ENCODE data around the gene RASA3.
"Not testable (repeated sequence)": the region's sequence is repeated elsewhere in the genome, so short reads cannot be mapped to it uniquely, and the experiment has no call there.

The RASA3 gene

DNA sequence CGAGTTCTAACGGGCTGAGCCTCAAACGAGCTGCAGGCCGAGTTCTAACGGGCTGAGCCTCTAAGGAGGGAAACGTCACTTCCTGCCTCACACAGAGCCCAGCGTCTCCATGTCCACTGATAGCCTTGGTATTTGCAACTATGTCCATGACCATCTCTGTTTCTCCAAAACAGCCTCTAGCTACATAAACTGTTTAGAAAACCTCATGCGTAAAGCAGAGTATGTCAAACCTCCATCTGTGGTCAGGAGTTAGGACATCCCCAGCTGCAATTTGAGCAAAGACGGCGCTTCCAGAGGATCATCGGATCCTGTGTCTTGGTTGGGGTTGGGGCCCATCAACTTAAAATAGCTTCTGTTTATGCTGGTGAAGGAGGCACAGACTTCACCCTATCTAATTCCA, 20.8 kb downstream of the RASA3 start:
- DNase-seq = no peak

DNA sequence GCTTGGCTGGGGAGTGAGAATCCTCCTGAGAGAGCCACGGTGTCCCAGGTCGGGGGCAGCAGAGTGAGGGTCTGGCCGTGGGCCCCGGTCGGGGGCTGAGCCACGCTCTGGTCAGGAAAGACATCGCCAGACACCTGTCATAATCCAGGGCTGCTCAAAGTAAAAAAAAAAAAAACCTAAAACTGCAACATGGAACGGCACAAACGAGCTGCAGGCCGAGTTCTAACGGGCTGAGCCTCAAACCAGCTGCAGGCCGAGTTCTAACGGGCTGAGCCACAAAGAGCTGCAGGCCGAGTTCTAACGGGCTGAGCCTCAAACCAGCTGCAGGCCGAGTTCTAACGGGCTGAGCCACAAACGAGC, 21.6 kb downstream of the RASA3 start:
- not testable (repeated sequence) for DNase-seq

DNA sequence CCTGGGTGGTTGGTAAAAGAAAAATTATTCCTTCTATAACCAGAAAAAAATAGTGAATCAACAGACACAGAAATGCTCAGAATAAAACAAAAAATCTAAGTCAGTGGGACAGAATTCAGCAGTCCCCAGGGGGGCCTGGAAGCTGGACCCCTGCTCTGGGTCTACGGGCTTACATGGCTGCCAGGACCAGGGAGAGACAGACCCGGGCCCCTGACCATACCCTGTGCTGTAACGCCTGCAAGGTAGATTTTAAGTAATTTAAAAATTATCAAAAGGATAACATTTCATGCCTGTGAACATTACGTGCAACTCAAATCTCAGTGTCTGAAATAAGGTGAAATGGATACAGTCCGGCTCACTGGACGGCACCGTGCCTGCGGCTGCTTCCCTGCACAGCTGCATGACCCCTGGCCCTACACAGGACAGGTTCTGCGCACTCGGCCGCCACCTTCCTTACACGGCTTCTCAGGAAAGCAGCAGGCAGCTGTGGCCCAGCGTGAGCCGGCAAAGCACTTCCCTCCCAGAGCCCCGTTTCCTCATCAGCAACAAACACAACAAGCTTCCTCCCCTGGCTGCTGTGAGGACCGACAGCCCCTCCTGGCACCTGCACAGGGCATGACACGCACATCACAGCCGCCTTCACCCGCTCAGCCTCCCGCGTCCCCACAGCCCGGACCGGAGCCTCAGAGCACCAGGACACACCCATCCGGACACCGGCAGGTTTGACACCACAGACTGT, 22.2 kb downstream of the RASA3 start:
- peak; percentile 33 to 59 (median 48) for DNase-seq

DNA sequence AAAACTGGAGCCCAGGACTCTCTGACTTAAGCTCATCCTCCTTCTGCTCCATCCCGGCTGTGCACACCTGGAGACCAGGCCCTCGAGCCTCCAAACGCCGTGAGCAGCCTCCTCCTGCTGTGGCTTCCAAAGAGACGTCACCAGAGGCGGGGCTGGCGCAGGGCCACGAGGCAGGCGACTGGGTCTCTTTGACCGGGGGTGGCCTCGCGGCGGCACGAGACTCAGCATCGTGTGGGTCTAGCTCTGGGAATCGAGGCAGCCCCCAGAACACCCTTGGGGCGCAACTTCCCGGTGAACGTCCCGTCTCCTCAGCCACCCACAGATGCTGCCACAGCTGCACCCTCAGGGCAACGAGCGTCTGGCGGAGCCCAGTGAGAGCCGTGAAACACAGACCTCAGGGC, 22.8 kb downstream of the RASA3 start:
- no peak for DNase-seq

DNA sequence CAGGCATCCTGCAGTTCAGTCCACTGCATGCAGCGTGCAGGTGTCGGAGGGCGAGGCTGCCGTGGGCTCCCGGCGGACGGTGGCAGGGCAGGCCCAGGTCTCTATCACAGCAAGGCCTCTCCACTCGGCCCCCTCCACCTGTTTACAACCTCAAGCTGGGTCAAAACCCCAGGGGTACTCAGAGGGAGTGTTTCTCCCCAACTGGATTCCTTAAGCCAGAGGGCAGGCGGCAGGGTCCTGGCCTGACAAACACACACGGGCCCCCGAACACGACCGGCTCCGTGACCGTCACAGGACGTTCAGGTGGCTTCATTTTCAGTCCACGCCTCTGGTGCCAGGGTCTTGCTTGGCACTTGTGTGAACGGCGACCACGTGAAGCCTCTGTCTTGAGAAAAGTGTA, 23.5 kb downstream of the RASA3 start:
- DNase-seq = no peak

DNA sequence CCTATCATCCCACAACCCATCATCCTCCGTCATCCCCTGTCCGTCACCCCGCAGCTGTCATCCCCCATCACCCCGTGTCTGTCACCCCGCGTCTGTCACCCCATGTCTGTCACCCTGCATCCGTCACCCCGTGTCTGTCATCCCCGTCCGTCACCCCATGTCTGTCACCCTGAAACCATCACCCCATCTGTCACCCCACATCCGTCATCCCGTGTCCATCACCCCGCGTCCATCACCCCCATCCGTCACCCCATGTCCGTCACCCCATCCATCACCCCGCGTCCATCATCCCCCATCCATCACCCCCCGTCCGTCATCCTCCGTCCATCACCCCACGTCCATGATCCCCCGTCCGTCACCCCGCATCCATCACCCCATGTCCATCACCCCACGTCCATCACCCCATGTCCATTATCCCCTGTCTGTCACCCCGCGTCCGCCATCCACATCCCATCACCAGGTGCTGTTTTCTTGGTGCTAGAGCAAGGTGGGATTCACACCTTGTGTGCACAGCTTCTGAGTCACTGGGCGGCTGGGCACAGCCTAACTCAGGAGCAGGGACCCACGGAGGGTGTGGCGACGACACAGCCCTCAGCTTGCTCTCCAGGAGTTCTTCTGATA, 24.2 kb downstream of the RASA3 start:
- no peak for DNase-seq

DNA sequence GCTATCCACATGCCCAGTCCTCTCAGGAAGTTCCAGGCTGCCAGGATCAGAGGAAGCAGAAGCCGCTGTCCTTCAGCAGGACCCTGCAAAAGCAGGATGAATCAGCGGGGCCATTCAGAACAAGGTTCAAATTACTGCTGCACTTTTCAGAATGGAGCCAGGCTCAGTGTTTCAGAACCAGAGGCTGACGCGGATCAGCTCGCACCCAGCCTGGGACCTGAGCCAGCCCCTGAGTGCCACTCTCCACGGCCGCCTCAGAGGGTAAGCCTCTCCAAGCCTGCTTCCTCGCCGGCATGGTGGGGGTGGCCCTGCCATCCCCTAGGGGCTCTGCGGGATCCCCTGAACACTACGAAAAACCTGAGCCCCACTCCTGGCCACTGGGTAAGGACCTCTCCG, 24.7 kb downstream of the RASA3 start:
- no peak for DNase-seq

DNA sequence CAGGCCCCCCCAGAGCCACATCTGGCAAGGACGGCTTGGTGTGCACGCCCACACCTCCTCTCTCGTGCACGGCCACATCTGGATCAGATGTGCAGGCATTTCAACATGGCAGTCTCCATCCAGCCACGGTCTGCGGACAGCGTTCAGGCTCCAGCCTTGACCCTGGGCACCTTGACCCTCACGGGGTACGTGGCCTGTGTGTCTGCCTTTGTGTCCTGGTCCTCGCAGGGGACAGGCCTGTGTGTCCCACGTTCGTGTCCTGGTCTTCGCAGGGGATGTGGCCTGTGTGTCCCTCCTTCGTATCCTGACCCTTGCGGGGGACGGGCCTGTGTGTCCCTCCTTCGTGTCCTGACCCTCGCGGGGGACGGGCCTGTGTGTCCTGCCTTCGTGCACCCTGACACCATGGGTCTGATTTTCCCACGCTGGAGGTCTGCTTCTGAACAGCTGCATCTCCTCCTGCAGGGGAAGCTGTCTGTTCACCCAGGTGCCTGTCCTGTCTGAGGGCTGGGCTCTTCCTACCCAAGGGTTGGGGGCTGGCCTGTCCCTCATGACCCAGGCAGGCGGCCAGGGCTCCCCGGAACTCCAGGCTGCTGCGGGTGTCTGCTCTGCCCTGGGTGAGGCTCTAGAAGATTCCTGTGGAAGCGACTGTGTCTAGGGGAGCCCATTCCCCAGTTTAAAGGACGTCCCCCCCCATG, 25.3 kb downstream of the RASA3 start:
- no peak for DNase-seq

DNA sequence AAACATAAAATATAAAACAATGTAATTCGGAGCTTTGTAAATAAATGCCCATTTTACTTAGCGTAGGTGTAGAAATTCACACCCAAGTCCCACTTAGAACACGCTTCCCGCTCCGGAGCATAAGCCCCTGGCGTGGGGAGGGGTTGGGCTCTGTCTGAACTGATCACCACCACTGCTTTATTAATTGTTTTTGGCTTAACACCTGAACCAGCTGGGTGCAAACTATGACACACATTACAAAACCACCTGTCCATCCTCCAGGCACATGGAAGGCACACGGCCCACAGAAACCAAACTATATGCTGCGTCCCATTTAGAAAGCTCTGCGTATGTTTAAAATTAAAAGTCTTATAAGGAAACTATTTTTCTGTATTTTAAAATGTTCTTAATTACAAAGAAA, 25.9 kb downstream of the RASA3 start:
- DNase-seq = no peak

DNA sequence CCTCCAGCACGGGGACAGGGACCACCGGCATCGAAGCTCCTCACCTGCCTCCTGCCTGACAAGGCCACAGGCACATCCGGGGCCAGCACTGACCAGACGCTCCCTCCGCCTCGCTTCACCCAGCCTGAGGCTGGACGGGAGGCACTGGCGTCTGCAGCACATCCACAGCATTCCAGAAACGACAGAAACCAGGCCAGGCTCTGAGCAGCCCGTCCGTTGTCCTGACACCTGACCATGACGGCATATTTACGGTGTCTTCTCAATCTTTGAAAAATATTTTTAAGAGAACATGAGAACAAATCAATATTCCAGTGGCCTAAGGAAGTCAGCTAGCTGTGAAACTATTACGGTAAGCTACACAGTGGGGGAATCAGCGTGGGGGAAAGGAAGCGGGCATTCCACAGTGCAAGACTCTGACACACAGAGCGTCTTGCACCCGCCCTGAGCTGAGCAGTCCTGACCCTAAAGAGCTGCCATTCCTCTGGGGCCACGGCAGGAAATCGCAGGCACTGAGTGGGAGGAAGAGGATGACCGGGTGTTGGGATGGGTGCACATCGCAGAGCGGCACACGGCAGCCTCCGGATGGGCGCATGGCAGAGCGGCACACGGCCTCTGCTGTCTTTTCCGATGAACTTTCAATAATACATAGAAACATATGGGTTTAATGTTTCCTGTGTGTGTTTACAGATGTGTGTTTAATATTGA, 26.8 kb downstream of the RASA3 start:
- no peak for DNase-seq

DNA sequence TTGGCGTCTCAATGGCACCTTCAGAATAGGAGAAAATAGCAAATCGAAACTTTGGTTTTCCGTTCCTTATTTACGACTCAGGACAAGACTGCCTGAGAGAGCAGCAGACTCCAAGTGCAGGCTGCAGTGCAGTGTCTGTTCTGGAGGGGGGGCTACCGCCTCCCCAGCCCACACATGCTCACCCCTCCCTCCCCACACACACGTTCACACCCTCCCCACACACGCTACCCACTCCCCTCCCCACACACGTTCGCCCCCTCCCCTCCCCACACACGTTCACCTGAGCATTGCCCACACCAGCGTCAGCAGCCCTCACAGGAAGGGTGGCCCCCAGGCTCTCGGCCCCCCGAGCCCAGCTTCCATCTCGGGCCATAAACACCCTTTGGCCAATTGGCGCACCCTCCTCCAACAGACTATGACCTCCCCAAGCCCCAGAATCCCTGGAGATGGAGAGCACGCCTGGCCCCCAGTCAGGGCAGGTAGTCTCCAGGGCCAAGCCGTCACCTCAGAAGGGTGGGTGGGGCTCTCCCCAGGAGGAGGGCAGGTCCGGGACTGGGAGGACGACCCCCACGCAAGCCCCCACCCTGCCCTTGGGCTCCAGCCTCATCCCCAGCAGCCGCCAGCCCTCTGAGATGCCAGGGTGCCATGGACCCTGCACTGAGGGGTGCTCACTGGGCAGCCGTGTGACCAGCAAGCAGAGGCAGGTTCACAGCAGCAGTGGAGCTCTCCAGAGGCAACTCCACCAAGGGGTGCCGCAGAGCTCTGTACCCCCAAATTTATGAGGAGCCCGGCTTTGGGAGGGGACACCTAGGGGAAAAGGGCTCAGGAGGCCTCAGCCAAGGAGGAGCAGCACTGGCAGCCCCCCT, 27.5 kb downstream of the RASA3 start:
- DNase-seq = no peak

DNA sequence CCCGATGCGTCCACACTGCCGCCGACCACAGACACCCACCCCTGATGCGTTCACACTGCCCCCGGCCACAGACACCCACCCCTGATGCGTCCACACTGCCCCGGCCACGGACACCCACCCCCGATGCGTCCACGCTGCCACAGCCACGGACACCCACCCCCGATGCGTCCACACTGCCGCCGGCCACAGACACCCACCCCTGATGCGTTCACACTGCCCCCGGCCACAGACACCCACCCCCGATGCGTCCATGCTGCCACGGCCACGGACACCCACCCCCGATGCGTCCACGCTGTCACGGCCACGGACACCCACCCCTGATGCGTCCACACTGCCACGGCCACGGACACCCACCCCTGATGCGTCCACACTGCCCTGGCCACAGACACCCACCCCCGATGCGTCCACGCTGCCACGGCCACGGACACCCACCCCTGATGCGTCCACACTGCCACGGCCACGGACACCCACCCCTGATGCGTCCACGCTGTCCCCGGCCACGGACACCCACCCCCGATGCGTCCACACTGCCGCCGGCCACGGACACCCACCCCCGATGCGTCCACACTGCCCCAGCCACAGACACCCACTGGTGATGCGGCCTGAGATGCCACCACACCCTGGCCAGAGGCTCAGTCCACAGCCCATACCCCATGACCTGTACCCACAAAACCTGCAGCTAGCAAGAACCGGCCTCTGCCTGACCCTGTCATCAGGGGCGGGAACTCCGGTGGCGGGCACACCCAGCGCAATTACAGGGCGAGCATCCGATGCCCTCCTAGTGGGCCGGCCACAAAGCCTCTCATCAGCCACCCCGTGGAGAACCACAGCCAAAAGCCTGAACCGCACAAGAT, 28.4 kb downstream of the RASA3 start:
- no peak for DNase-seq

DNA sequence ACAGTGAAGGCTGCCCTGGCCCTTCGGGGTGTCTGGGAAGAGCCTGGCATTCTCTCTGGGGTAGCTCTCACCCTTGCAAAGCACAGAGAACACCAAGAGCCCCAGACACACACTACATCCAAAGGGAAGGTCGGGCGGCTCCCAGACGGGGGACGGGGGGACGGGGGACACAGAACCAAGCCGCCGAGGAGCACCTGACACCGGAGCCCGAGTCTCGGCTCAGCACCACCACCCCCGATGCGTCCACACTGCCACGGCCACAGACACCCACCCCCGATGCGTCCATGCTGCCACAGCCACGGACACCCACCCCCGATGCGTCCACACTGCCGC, 29.2 kb downstream of the RASA3 start:
- not testable (repeated sequence) for DNase-seq

DNA sequence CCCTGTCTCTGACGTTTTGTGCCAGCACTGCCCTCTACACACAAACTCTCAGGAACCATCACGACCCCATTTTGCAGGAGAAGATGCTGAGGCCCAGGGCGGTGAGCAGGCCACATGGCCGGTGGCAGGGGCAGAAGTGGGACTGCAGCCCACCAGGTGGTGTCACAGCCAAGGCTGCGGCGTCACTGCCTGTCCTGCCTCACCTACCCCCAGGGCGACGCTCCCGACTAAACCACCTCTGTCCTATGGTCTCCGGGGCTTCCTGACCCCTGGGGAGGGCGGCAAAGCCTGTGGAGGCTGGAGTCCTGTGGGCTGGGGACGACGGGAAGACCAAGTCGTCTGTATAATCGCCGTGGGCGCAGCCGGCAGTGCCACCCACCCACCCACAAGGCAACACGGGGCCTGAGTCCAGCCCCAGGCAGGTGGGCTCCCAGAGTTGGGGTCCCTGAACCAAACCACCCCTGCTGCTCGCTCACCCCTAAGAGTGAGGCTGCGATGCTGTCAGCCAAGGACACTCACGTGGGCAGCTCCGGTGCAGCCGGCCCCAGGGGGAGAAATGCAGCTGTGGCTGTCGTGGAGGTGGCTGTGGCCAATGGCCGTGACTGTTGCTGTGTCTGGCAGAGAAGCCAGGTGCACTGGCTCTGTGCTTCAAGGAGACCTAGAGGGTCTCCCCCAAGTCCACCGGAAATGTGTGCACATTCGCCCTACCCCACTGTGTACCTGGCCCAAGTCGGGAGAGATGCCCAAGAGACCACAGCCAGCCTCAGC, 29.7 kb downstream of the RASA3 start:
- no peak for DNase-seq

DNA sequence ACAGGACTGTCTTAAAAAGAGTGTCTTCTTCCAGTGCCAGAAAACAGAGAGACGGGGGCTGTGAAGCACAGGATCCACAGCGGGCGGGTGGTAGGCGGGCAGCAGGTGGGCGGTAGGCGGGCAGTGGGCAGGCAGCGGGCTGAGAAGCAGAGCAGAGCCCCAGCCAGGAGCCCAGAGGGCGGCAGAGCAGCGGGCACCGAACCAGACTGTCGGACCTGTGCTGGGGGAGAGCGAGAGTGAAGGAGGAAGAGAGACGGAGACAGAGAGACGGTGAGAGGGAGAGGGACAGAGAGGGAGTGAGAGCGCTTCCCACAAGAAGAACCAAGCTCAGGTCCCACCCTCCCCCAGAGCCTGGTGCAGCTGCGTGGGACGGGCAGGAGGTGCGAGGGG, 30.3 kb downstream of the RASA3 start:
- DNase-seq = no peak

DNA sequence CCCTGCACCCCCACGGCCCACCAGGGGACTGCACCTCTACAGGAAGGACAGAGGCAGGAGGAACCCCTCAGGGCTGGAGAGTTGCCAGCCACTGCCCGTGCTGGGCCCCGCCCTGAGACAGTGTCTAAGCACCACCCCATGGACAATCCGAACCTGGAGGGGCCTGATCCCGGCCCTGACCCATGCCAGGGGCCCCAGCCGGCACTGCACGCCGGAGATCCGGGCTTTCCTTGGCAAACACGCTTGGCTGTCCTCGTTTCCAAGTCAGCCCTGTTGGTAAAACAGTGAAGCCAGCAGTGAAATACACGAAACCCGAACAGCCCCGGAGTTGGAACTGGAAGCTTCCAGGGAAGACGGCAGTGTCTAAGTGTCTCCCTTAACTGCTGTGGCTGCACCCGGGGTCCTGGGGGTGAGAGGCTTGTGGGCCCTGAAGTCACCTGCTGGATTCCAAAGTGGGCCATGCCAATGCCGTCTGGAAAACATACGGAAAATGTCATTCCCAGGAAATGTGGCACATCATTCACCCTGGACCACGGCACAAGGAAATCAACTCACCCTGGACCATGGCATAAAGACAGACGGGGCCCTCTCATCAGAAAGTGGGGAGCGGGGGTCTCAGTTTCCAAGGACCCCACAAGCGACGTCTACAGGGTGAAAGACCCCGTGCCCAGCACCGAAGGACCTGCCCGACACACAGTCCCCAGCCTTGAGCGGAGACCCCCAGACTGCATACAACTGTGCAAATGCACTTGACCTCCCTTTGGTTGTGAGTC, 30.9 kb downstream of the RASA3 start:
- DNase-seq = no peak

DNA sequence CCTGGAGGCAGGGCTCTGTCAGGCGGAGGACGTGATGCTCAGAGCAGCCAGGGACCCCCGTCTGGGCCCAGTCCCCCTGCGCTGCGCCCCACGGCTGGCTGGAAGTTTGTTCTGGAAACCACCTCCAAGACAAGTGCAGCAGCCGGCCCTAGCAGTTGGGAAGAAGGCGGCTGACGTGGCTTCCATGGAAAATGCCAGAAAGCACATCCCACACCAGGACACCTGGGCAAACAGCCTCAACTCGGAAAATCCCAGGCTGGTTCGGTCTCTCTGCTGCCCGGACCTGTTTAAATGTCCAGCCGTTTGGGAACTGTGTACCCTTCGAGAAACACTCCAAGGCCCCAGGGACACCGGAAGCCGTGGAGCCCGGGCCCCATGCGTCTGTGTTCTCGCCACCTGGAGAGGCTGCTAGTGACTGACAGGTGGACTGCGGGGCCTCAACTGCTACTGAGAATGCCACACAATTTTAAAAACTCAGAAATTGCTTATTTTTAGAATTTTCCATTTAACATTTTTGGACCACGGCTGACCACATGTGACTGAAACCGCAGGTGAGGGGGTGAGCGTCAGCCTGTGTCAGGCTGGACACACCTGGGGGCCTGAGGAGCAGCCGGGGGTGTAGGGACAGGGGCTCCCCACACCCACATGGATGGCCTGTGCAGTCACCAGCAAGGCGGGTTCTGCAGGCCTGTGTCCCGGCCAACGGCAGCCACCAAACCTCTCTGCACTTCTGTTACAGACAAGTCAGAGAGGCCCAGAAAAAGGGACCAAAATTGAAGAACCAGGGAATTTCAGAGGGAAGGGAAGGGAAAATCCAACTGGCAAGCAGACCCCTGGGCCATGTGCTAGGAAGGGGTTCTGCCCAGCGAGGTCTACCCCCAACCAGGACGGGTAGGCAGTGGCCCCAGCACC, 31.7 kb downstream of the RASA3 start:
- DNase-seq = no peak

DNA sequence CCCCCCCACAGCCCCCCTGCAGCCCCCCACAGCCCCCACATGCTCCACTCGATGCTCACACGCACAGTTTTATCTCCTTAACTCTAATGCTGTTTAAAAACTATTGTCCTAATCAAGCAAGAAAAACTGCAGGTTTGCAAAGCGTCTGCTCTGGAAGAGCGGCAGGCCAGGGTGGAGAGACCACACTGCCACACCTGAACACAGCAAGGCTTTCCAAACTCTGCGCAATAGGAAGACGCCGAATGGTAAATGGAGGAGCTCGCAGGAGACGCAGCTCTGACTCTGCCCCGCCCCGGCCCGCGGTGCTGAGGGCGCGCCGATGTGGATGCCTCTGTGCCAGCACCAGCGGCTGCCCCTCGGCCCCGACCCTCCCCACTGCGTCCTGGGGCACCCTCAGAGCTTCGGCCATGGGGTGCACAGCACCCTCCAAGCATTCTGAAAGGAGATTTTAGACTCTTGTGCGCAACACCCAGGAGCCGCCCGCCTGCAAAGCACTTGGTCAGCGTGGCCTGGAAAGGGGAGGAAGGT, 32.4 kb downstream of the RASA3 start:
- no peak for DNase-seq

DNA sequence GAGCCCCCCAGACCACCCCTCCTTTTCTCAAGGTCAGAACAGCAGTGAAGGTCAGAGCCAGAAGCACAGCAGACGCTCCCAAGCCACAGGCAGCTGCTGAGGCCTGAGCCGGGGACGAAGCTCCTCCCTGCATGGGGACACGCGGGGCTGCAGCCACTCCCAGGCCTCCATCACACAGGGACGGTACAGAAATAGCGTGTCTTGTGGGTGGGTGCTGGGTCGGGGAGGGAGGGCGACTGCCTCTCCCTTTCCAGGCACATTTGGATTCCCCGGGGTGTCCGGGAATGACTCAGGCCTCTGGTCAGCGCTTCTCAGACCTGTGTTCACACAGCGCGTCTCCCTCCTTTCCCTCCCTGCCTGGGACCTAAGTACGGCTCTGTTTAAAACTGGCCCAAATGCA, 33.2 kb downstream of the RASA3 start:
- no peak for DNase-seq
